ENCODE measurements around the gene CPA1. TPM values are rescaled to one million over a fixed set of nuclear protein-coding genes. Genes with fewer than 3 reads are reported as not detected.
A peak's percentile ranks its signal among the peaks of the same experiment; 100 is the strongest.

Gene CPA1
- total RNA-seq, 1 donor from 2014 or later: not detected

GRCh38 chr7:130417213-130417612 lies 36.9 kb downstream of the CPA1 start:
- intact Hi-C loops (cut with micrococcal nuclease): loop anchor here (1.0 to 10.0 kb wide), 5 partner anchors 24 to 342 kb away; partner anchors contain the start of genes CEP41 and KLHDC10
- no peaks in the 10 kb centered on the region for H3K9me3 Mint-ChIP-seq

GRCh38 chr7:130418306-130418705 lies 38.0 kb downstream of the CPA1 start:
- Mint-ChIP-seq H3K27ac (peak overlapping the region; percentile 81), H3K4me1 (ENCODE audit: low read depth) (peaks cover 67% of the 10 kb centered on the region), H3K9me3 (no peaks in the 10 kb centered on the region), H3K4me3 (ENCODE audit: low read depth) (no peak overlapping the region), H3K27me3 (ENCODE audit: low read depth) (no peaks in the 10 kb centered on the region), H3K36me3 (ENCODE audit: low read depth) (peaks cover 15% of the 10 kb centered on the region)
- intact Hi-C loops (cut with micrococcal nuclease): loop anchor here (5.0 to 10.0 kb wide), 3 partner anchors 56 to 344 kb away; partner anchors contain the start of gene KLHDC10
- no peak for DNase-seq (ENCODE audit: low spot score)

More at GRCh38 chr7:130417213-130417612, 36.9 kb downstream of the CPA1 start:
- peak overlapping the region; percentile 88 for H3K27ac Mint-ChIP-seq
- H3K36me3 Mint-ChIP-seq (ENCODE audit: low read depth): peaks cover 17% of the 10 kb centered on the region
- H3K4me3 Mint-ChIP-seq (ENCODE audit: low read depth): peak overlapping the region; percentile 47
- H3K4me1 Mint-ChIP-seq (ENCODE audit: low read depth): peaks cover 64% of the 10 kb centered on the region
- DNase-seq (ENCODE audit: low spot score): no peak
- no peaks in the 10 kb centered on the region for H3K27me3 Mint-ChIP-seq (ENCODE audit: low read depth)

- no peak for DNase-seq (ENCODE audit: low spot score)
- Mint-ChIP-seq H3K27ac (peak overlapping the region; percentile 63), H3K4me3 (ENCODE audit: low read depth) (no peak overlapping the region), H3K9me3 (no peaks in the 10 kb centered on the region), H3K27me3 (ENCODE audit: low read depth) (no peaks in the 10 kb centered on the region), H3K4me1 (ENCODE audit: low read depth) (peaks cover 61% of the 10 kb centered on the region), H3K36me3 (ENCODE audit: low read depth) (peaks cover 12% of the 10 kb centered on the region)
- intact Hi-C loops (cut with micrococcal nuclease): loop anchor here (5.0 to 10.0 kb wide), 3 partner anchors 57 to 345 kb away; partner anchors contain the start of gene KLHDC10
These were observed 39.4 kb downstream of the CPA1 start for GRCh38 chr7:130419658-130420057.

- Mint-ChIP-seq H3K36me3 (ENCODE audit: low read depth) (peaks cover 10% of the 10 kb centered on the region), H3K27me3 (ENCODE audit: low read depth) (no peaks in the 10 kb centered on the region), H3K9me3 (no peaks in the 10 kb centered on the region), H3K27ac (peak overlapping the region; percentile 54), H3K4me1 (ENCODE audit: low read depth) (peaks cover 57% of the 10 kb centered on the region), H3K4me3 (ENCODE audit: low read depth) (no peak overlapping the region)
- intact Hi-C loops (cut with micrococcal nuclease): no loop called here
- DNase-seq (ENCODE audit: low spot score): no peak
These were observed 40.8 kb downstream of the CPA1 start for GRCh38 chr7:130420943-130421578.

- intact Hi-C loops (cut with micrococcal nuclease): no loop called here
- H3K4me3 Mint-ChIP-seq (ENCODE audit: low read depth): peak overlapping the region; percentile 9
- H3K27ac Mint-ChIP-seq: peak overlapping the region; percentile 58
- no peaks in the 10 kb centered on the region for H3K9me3 Mint-ChIP-seq
- no peak for DNase-seq (ENCODE audit: low spot score)
- no peaks in the 10 kb centered on the region for H3K27me3 Mint-ChIP-seq (ENCODE audit: low read depth)
- peaks cover 14% of the 10 kb centered on the region for H3K36me3 Mint-ChIP-seq (ENCODE audit: low read depth)
- peaks cover 54% of the 10 kb centered on the region for H3K4me1 Mint-ChIP-seq (ENCODE audit: low read depth)
These were observed 41.4 kb downstream of the CPA1 start for GRCh38 chr7:130421684-130422083.

GRCh38 chr7:130423501-130424037 lies 43.3 kb downstream of the CPA1 start:
- peaks cover 21% of the 10 kb centered on the region for H3K36me3 Mint-ChIP-seq (ENCODE audit: low read depth)
- intact Hi-C loops (cut with micrococcal nuclease): no loop called here

GRCh38 chr7:130425796-130426195 lies 45.5 kb downstream of the CPA1 start:
- Mint-ChIP-seq H3K4me1 (ENCODE audit: low read depth) (peaks cover 26% of the 10 kb centered on the region), H3K27ac (no peak overlapping the region), H3K4me3 (ENCODE audit: low read depth) (no peak overlapping the region), H3K9me3 (no peaks in the 10 kb centered on the region), H3K36me3 (ENCODE audit: low read depth) (peaks cover 19% of the 10 kb centered on the region), H3K27me3 (ENCODE audit: low read depth) (no peaks in the 10 kb centered on the region)
- no peak for DNase-seq (ENCODE audit: low spot score)
- intact Hi-C loops (cut with micrococcal nuclease): no loop called here

More at GRCh38 chr7:130423501-130424037, 43.3 kb downstream of the CPA1 start:
- no peaks in the 10 kb centered on the region for H3K27me3 Mint-ChIP-seq (ENCODE audit: low read depth)
- H3K4me3 Mint-ChIP-seq (ENCODE audit: low read depth): no peak overlapping the region
- no peak overlapping the region for H3K27ac Mint-ChIP-seq
- DNase-seq (ENCODE audit: low spot score): no peak
- H3K9me3 Mint-ChIP-seq: no peaks in the 10 kb centered on the region
- peaks cover 39% of the 10 kb centered on the region for H3K4me1 Mint-ChIP-seq (ENCODE audit: low read depth)

- peaks cover 19% of the 10 kb centered on the region for H3K36me3 Mint-ChIP-seq (ENCODE audit: low read depth)
- no peak overlapping the region for H3K27ac Mint-ChIP-seq
- no peaks in the 10 kb centered on the region for H3K9me3 Mint-ChIP-seq
- no peaks in the 10 kb centered on the region for H3K27me3 Mint-ChIP-seq (ENCODE audit: low read depth)
- no peak for DNase-seq (ENCODE audit: low spot score)
- H3K4me1 Mint-ChIP-seq (ENCODE audit: low read depth): peaks cover 21% of the 10 kb centered on the region
- intact Hi-C loops (cut with micrococcal nuclease): no loop called here
- no peak overlapping the region for H3K4me3 Mint-ChIP-seq (ENCODE audit: low read depth)
These were observed 46.3 kb downstream of the CPA1 start for GRCh38 chr7:130426564-130426963.

- Mint-ChIP-seq H3K36me3 (ENCODE audit: low read depth) (peaks cover 19% of the 10 kb centered on the region), H3K4me1 (ENCODE audit: low read depth) (peaks cover 12% of the 10 kb centered on the region), H3K4me3 (ENCODE audit: low read depth) (no peak overlapping the region), H3K27me3 (ENCODE audit: low read depth) (no peaks in the 10 kb centered on the region), H3K27ac (no peak overlapping the region), H3K9me3 (no peaks in the 10 kb centered on the region)
- DNase-seq (ENCODE audit: low spot score): no peak
- intact Hi-C loops (cut with micrococcal nuclease): no loop called here
These were observed 48.7 kb downstream of the CPA1 start for GRCh38 chr7:130429019-130429418.

- H3K27ac Mint-ChIP-seq: no peak overlapping the region
- intact Hi-C loops (cut with micrococcal nuclease): no loop called here
- DNase-seq (ENCODE audit: low spot score): no peak
- no peaks in the 10 kb centered on the region for H3K9me3 Mint-ChIP-seq
- no peaks in the 10 kb centered on the region for H3K27me3 Mint-ChIP-seq (ENCODE audit: low read depth)
- H3K4me3 Mint-ChIP-seq (ENCODE audit: low read depth): no peak overlapping the region
- peaks cover 15% of the 10 kb centered on the region for H3K36me3 Mint-ChIP-seq (ENCODE audit: low read depth)
- peaks cover 17% of the 10 kb centered on the region for H3K4me1 Mint-ChIP-seq (ENCODE audit: low read depth)
These were observed 49.8 kb downstream of the CPA1 start for GRCh38 chr7:130430115-130430514.

- no peaks in the 10 kb centered on the region for H3K9me3 Mint-ChIP-seq
These were observed 50.8 kb downstream of the CPA1 start for GRCh38 chr7:130430841-130431666.

GRCh38 chr7:130432886-130433285 lies 52.6 kb downstream of the CPA1 start:
- H3K4me3 Mint-ChIP-seq (ENCODE audit: low read depth): no peak overlapping the region
- DNase-seq (ENCODE audit: low spot score): no peak
- intact Hi-C loops (cut with micrococcal nuclease): no loop called here
- no peak overlapping the region for H3K27ac Mint-ChIP-seq
- H3K9me3 Mint-ChIP-seq: no peaks in the 10 kb centered on the region
- no peaks in the 10 kb centered on the region for H3K27me3 Mint-ChIP-seq (ENCODE audit: low read depth)
- H3K4me1 Mint-ChIP-seq (ENCODE audit: low read depth): peaks cover 18% of the 10 kb centered on the region
- peaks cover 14% of the 10 kb centered on the region for H3K36me3 Mint-ChIP-seq (ENCODE audit: low read depth)

More at GRCh38 chr7:130430841-130431666, 50.8 kb downstream of the CPA1 start:
- peaks cover 17% of the 10 kb centered on the region for H3K4me1 Mint-ChIP-seq (ENCODE audit: low read depth)
- H3K4me3 Mint-ChIP-seq (ENCODE audit: low read depth): no peak overlapping the region
- intact Hi-C loops (cut with micrococcal nuclease): no loop called here
- no peak for DNase-seq (ENCODE audit: low spot score)
- no peak overlapping the region for H3K27ac Mint-ChIP-seq
- H3K27me3 Mint-ChIP-seq (ENCODE audit: low read depth): no peaks in the 10 kb centered on the region
- peaks cover 16% of the 10 kb centered on the region for H3K36me3 Mint-ChIP-seq (ENCODE audit: low read depth)

GRCh38 chr7:130433301-130433700 lies 53.0 kb downstream of the CPA1 start:
- Mint-ChIP-seq H3K4me3 (ENCODE audit: low read depth) (no peak overlapping the region), H3K4me1 (ENCODE audit: low read depth) (peaks cover 21% of the 10 kb centered on the region), H3K36me3 (ENCODE audit: low read depth) (peaks cover 17% of the 10 kb centered on the region), H3K9me3 (no peaks in the 10 kb centered on the region), H3K27me3 (ENCODE audit: low read depth) (no peaks in the 10 kb centered on the region), H3K27ac (no peak overlapping the region)
- no peak for DNase-seq (ENCODE audit: low spot score)
- intact Hi-C loops (cut with micrococcal nuclease): no loop called here

Data from activated T-helper 2 cell treated with anti-CD3 and anti-CD28 coated beads, Interferon-gamma antibody, Interleukin-2, Interleukin-4, amounts not matched to agents 10 μg/mL and 5 μg/mL and 100 μg/mL, durations not matched to agents 14 hours and 24 hours and 36 hours (primary cell).